HCT116 (cell line): Measurements from ENCODE around the gene ENTPD6. TPM values are rescaled to one million over a fixed set of nuclear protein-coding genes. Genes with fewer than 3 reads are reported as not detected.

ENCODE experiments used
- ATAC-seq: fragments of 200-7000 bp; cut with Tn5 transposase; 2 replicates; pipeline ENCODE4 v1.9.1; 2020; ENCODE audit warnings: mild to moderate bottlenecking, moderate library complexity
- BruUV-seq: library from RNA; stranded (reverse); fragments of 400-500 nt; replicated peaks from 2 replicates; lab custom pipeline; 2021; lab: Mats Ljungman, UMichigan
- CTCF ChIA-PET: fragments of 300-600 bp; sonication (Branson Sonifier 250); formaldehyde crosslinking; loops from one replicate; lab custom pipeline; 2021; ENCODE audit warnings: antibody characterized with exemption; lab: Charles Lee
- POLR2A ChIA-PET: fragments of 300-600, 350-600 bp; sonication (Branson Sonifier 250); formaldehyde crosslinking; loops from one replicate; lab custom pipeline; 2021; ENCODE audit warnings: antibody characterized with exemption; lab: Charles Lee
- RAD21 ChIA-PET, 2 experiments: fragments of 300-600 bp; sonication (Branson Sonifier 250); formaldehyde crosslinking; loops; one replicate each; lab custom pipeline; 2023; ENCODE audit warnings: low total read pairs in 2 of 2; ENCODE audit not compliant: uncharacterized antibody in 2 of 2, unreplicated experiment in 2 of 2, low non-redundant PET in 1 of 2; lab: Charles Lee
- DNase-seq: peaks from one replicate; pipeline ENCODE4 v3.0.0-alpha.2; 2010; ENCODE audit warnings: low read depth, low spot score
- H2AFZ ChIP-seq: fragments of 200-600 bp; shearing (Covaris generic), sonication (generic); 2 replicates; pipeline ENCODE4 v1.6.1; 2017; ENCODE audit warnings: low read depth, mixed run types, mixed read lengths, antibody characterized with exemption, low read length; ENCODE audit not compliant: poor library complexity, severe bottlenecking
- H3K27ac ChIP-seq: 2 replicates; pipeline ENCODE4 v1.5.1; 2012; ENCODE audit warnings: low read depth, low read length
- H3K27me3 ChIP-seq: fragments of 200-600 bp; sonication (generic); 2 replicates; pipeline ENCODE4 v1.6.1; 2016; ENCODE audit warnings: mixed run types, low read length, mixed read lengths; ENCODE audit not compliant: insufficient read depth
- H3K36me3 ChIP-seq, 2 experiments: fragments of 200-500 bp in 1 of 2; fragments of 200-600 bp in 1 of 2; sonication (Bioruptor generic) in 1 of 2; sonication (generic) in 1 of 2; 2 replicates each; pipeline versions ENCODE4 v1.5.1 to v1.6.1; 2014 to 2016; ENCODE audit warnings: low read length in 2 of 2, inconsistent platforms in 1 of 2, mixed read lengths in 1 of 2, mixed run types in 1 of 2; ENCODE audit not compliant: insufficient read depth in 2 of 2, control insufficient read depth in 1 of 2
- H3K4me1 ChIP-seq, 2 experiments: fragments of 200-600 bp in 1 of 2; sonication (generic) in 1 of 2; 2 replicates each; pipeline versions ENCODE4 v1.5.1 to v1.6.1; 2012 to 2017; ENCODE audit warnings: low read length in 2 of 2, inconsistent platforms in 1 of 2, mild to moderate bottlenecking in 1 of 2, mixed read lengths in 1 of 2, mixed run types in 1 of 2, moderate library complexity in 1 of 2; ENCODE audit not compliant: insufficient read depth in 2 of 2, control insufficient read depth in 1 of 2
- H3K4me2 ChIP-seq: fragments of 200-600 bp; sonication (generic); 2 replicates; pipeline ENCODE4 v1.6.1; 2017; ENCODE audit warnings: mixed run types, low read length, mixed read lengths
- H3K4me3 ChIP-seq, 2 experiments: fragments of 200-600 bp in 1 of 2; sonication (generic) in 1 of 2; replicated peaks in 1 of 2; 2 replicates each; pipeline ENCODE4 v1.5.1; 2011 to 2016; ENCODE audit warnings: low read length in 2 of 2, control low read depth in 1 of 2, low read depth in 1 of 2, mild to moderate bottlenecking in 1 of 2, mixed read lengths in 1 of 2, mixed run types in 1 of 2
- H3K79me2 ChIP-seq: fragments of 200-600 bp; sonication (generic); 2 replicates; pipeline ENCODE4 v1.6.1; 2017; ENCODE audit warnings: mild to moderate bottlenecking, mixed run types, low read length, moderate library complexity, mixed read lengths; ENCODE audit not compliant: insufficient read depth
- H3K9ac ChIP-seq: fragments of 200-600 bp; sonication (generic); 2 replicates; pipeline ENCODE4 v1.6.1; 2016; ENCODE audit warnings: low read length, mixed read lengths
- H3K9me2 ChIP-seq: fragments of 200-600 bp; sonication (generic), shearing (Covaris generic); 2 replicates; pipeline ENCODE4 v1.6.1; 2017; ENCODE audit warnings: mixed run types, mild to moderate bottlenecking, moderate library complexity; ENCODE audit not compliant: insufficient read depth
- H3K9me3 ChIP-seq, 2 experiments: fragments of 200-500 bp in 1 of 2; fragments of 200-600 bp in 1 of 2; sonication (Bioruptor generic) in 1 of 2; sonication (generic) in 1 of 2; 2 replicates each; pipeline ENCODE4 v1.6.1; 2014 to 2017; ENCODE audit warnings: low read length in 2 of 2, mixed read lengths in 2 of 2, inconsistent platforms in 1 of 2, low read depth in 1 of 2, mild to moderate bottlenecking in 1 of 2, mixed run types in 1 of 2, moderate library complexity in 1 of 2; ENCODE audit not compliant: control insufficient read depth in 1 of 2, insufficient read depth in 1 of 2
- H4K20me1 ChIP-seq: fragments of 200-600 bp; sonication (generic), shearing (Covaris generic); 2 replicates; pipeline ENCODE4 v1.6.1; 2017; ENCODE audit warnings: mixed run types, mild to moderate bottlenecking, moderate library complexity; ENCODE audit not compliant: insufficient read depth
- ATF3 ChIP-seq: IDR thresholded peaks from 2 replicates; pipeline ENCODE4 v1.6.1; 2012
- CTCF ChIP-seq, 3 experiments: fragments of 200-600 bp in 1 of 3; sonication (generic) in 1 of 3; IDR thresholded peaks in 2 of 3; conservative IDR thresholded peaks in 1 of 3; 2 replicates each; pipeline ENCODE4 v1.5.1; 2012 to 2017; ENCODE audit warnings: low read depth in 2 of 3, low read length in 2 of 3, antibody characterized with exemption in 1 of 3, borderline replicate concordance in 1 of 3, control low read depth in 1 of 3, mild to moderate bottlenecking in 1 of 3, mixed read lengths in 1 of 3, mixed run types in 1 of 3, moderate library complexity in 1 of 3; ENCODE audit not compliant: insufficient read depth in 1 of 3
- EGR1 ChIP-seq: IDR thresholded peaks from 2 replicates; pipeline ENCODE4 v1.6.1; 2012; ENCODE audit warnings: low read depth
- ELF1 ChIP-seq: IDR thresholded peaks from 2 replicates; pipeline ENCODE4 v1.6.1; 2012; ENCODE audit warnings: low read depth, borderline replicate concordance
- RAD21 ChIP-seq: IDR thresholded peaks from 2 replicates; pipeline ENCODE4 v1.6.1; 2012; ENCODE audit warnings: low read depth, mild to moderate bottlenecking
- REST ChIP-seq: IDR thresholded peaks from 2 replicates; pipeline ENCODE4 v1.6.1; 2012; ENCODE audit warnings: low read depth
- SIN3A ChIP-seq: IDR thresholded peaks from 2 replicates; pipeline ENCODE4 v1.6.1; 2012; ENCODE audit warnings: low read depth
- intact Hi-C: fragments of 100-400 bp; cut with micrococcal nuclease; formaldehyde crosslinking; loops from 2 replicates; pipeline ENCODE4 v1.10.0; 2022
- total RNA-seq: library from RNA; stranded (reverse); gene quantifications from one replicate; pipeline ENCODE4 v1.2.1, GENCODE V29; 2021; ENCODE audit not compliant: unreplicated experiment

Gene ENTPD6
- total RNA-seq, 1 experiment from 2014 or later, result 89.2 TPM

- no peaks in the 10 kb centered on the region for H3K9me2 ChIP-seq
- no peaks in the 10 kb centered on the region for H3K4me1 ChIP-seq
- RAD21 ChIA-PET, result no interaction called here
- H3K4me3 ChIP-seq, result no peak overlapping the region
- ATAC-seq (no peak), DNase-seq (no peak)
- no peaks in the 10 kb centered on the region for H3K27me3 ChIP-seq
- no peak overlapping the region for H3K27ac ChIP-seq
- POLR2A ChIA-PET, result no interaction called here
- BruUV-seq, result no TSS peak
- no peak overlapping the region for H3K4me2 ChIP-seq
- TF ChIP-seq RAD21, result no peak
- TF ChIP-seq REST, result no peak
- no peak for TF ChIP-seq EGR1
- TF ChIP-seq SIN3A, result no peak
- TF ChIP-seq ATF3, result no peak
- TF ChIP-seq ELF1, result no peak
- no peak for TF ChIP-seq CTCF (IDR thresholded peaks at IDR 0.05 in 2 of 3, conservative IDR thresholded peaks at IDR 0.05 in 1 of 3; ENCODE audit: borderline replicate concordance in 1 of 3, insufficient read depth in 1 of 3, low read depth in 2 of 3, low read length in 2 of 3)
- CTCF ChIA-PET, result no interaction called here
- no peak overlapping the region for H2AFZ ChIP-seq
- intact Hi-C loops, result no loop called here
- no peaks in the 10 kb centered on the region for H4K20me1 ChIP-seq
- no peak overlapping the region for H3K9ac ChIP-seq
- no peaks in the 10 kb centered on the region for H3K79me2 ChIP-seq
- H3K9me3 ChIP-seq, result no peaks in the 10 kb centered on the region
- H3K36me3 ChIP-seq, result peaks cover 19 to 23% of the 10 kb centered on the region in 2 experiments
Observed at GRCh38 chr20:25215521-25215920, 20.0 kb downstream of the ENTPD6 start.
